ENCODE data around the gene RGS3.

- TF ChIP-seq, protein P1, sequence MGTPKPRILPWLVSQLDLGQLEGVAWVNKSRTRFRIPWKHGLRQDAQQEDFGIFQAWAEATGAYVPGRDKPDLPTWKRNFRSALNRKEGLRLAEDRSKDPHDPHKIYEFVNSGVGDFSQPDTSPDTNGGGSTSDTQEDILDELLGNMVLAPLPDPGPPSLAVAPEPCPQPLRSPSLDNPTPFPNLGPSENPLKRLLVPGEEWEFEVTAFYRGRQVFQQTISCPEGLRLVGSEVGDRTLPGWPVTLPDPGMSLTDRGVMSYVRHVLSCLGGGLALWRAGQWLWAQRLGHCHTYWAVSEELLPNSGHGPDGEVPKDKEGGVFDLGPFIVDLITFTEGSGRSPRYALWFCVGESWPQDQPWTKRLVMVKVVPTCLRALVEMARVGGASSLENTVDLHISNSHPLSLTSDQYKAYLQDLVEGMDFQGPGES (IDR thresholded peaks at IDR 0.05): no peak
- TF ChIP-seq, protein P2, sequence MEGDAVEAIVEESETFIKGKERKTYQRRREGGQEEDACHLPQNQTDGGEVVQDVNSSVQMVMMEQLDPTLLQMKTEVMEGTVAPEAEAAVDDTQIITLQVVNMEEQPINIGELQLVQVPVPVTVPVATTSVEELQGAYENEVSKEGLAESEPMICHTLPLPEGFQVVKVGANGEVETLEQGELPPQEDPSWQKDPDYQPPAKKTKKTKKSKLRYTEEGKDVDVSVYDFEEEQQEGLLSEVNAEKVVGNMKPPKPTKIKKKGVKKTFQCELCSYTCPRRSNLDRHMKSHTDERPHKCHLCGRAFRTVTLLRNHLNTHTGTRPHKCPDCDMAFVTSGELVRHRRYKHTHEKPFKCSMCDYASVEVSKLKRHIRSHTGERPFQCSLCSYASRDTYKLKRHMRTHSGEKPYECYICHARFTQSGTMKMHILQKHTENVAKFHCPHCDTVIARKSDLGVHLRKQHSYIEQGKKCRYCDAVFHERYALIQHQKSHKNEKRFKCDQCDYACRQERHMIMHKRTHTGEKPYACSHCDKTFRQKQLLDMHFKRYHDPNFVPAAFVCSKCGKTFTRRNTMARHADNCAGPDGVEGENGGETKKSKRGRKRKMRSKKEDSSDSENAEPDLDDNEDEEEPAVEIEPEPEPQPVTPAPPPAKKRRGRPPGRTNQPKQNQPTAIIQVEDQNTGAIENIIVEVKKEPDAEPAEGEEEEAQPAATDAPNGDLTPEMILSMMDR (IDR thresholded peaks at IDR 0.05 in 2 of 3, conservative IDR thresholded peaks at IDR 0.05 in 1 of 3; ENCODE audit: control insufficient read depth in 2 of 3, extremely low read depth in 1 of 3, insufficient read depth in 1 of 3, low read depth in 3 of 3, low read length in 3 of 3): no peak
- TF ChIP-seq YY1 (IDR thresholded peaks at IDR 0.05; ENCODE audit: low read depth, low read length): peak; percentile 26; the same call in 1 of the 2 replicates
- TF ChIP-seq FOS (IDR thresholded peaks at IDR 0.05; ENCODE audit: borderline replicate concordance, extremely low read depth, insufficient read length): no peak
- peak; percentile 73; the same call in 1 of the 2 replicates for TF ChIP-seq ATF2 (IDR thresholded peaks at IDR 0.05; ENCODE audit: low read length)
- TF ChIP-seq, protein P3, sequence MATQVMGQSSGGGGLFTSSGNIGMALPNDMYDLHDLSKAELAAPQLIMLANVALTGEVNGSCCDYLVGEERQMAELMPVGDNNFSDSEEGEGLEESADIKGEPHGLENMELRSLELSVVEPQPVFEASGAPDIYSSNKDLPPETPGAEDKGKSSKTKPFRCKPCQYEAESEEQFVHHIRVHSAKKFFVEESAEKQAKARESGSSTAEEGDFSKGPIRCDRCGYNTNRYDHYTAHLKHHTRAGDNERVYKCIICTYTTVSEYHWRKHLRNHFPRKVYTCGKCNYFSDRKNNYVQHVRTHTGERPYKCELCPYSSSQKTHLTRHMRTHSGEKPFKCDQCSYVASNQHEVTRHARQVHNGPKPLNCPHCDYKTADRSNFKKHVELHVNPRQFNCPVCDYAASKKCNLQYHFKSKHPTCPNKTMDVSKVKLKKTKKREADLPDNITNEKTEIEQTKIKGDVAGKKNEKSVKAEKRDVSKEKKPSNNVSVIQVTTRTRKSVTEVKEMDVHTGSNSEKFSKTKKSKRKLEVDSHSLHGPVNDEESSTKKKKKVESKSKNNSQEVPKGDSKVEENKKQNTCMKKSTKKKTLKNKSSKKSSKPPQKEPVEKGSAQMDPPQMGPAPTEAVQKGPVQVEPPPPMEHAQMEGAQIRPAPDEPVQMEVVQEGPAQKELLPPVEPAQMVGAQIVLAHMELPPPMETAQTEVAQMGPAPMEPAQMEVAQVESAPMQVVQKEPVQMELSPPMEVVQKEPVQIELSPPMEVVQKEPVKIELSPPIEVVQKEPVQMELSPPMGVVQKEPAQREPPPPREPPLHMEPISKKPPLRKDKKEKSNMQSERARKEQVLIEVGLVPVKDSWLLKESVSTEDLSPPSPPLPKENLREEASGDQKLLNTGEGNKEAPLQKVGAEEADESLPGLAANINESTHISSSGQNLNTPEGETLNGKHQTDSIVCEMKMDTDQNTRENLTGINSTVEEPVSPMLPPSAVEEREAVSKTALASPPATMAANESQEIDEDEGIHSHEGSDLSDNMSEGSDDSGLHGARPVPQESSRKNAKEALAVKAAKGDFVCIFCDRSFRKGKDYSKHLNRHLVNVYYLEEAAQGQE (IDR thresholded peaks at IDR 0.05; ENCODE audit: low read depth, low read length): peak; percentile 54
- TF ChIP-seq USF2 (IDR thresholded peaks at IDR 0.05; ENCODE audit: borderline replicate concordance, low read depth, low read length): no peak
- TF ChIP-seq, protein P4, sequence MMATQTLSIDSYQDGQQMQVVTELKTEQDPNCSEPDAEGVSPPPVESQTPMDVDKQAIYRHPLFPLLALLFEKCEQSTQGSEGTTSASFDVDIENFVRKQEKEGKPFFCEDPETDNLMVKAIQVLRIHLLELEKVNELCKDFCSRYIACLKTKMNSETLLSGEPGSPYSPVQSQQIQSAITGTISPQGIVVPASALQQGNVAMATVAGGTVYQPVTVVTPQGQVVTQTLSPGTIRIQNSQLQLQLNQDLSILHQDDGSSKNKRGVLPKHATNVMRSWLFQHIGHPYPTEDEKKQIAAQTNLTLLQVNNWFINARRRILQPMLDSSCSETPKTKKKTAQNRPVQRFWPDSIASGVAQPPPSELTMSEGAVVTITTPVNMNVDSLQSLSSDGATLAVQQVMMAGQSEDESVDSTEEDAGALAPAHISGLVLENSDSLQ (IDR thresholded peaks at IDR 0.05): peak; percentile 84
- TF ChIP-seq POLR2AphosphoS5 (IDR thresholded peaks at IDR 0.05; ENCODE audit: low read length): peak; percentile 64; the same call in 1 of the 2 replicates
- peak; percentile 89 for TF ChIP-seq MTA2 (IDR thresholded peaks at IDR 0.05; ENCODE audit: low read depth)
- no peak for TF ChIP-seq ZNF24 (IDR thresholded peaks at IDR 0.05)
- peak; percentile 54 for TF ChIP-seq POLR2A (IDR thresholded peaks at IDR 0.05; ENCODE audit: low read depth, low read length)
Measured at GRCh38 chr9:113516840-113517577, 53.5 kb downstream of the RGS3 start.

Measured in GM12878 (cell line).